GM06990 (cell line): ENCODE results near the gene NES.
A peak's percentile ranks its signal among the peaks of the same experiment; 100 is the strongest.

ENCODE experiments used
- DNase-seq: peaks from one replicate; pipeline ENCODE4 v3.0.0-alpha.2; 2011; ENCODE audit not compliant: insufficient read length; ENCODE audit errors: extremely low read depth
- H3K27me3 ChIP-seq: replicated peaks from 2 replicates; pipeline ENCODE4 v1.6.0; 2011; ENCODE audit warnings: low read length; ENCODE audit not compliant: control insufficient read depth, insufficient read depth
- H3K36me3 ChIP-seq: 2 replicates; pipeline ENCODE4 v1.5.1; 2011; ENCODE audit warnings: low read length; ENCODE audit not compliant: control insufficient read depth, insufficient read depth
- H3K4me3 ChIP-seq: replicated peaks from 2 replicates; pipeline ENCODE4 v1.5.1; 2011; ENCODE audit warnings: low read depth, mild to moderate bottlenecking, control low read depth, low read length
- TF ChIP-seq, protein P1 (sequence below): IDR thresholded peaks from 2 replicates; pipeline ENCODE4 v1.5.1; 2011; ENCODE audit warnings: low read length, control low read depth, mild to moderate bottlenecking, inconsistent platforms; ENCODE audit not compliant: insufficient read depth, poor library complexity, severe bottlenecking

The NES gene

GRCh38 chr1:156690675-156691036 lies 13.4 kb upstream of the NES start:
- no peak overlapping the region for H3K4me3 ChIP-seq
- H3K36me3 ChIP-seq, result no peaks in the 10 kb centered on the region
- no peak for DNase-seq
- TF ChIP-seq, protein P1, sequence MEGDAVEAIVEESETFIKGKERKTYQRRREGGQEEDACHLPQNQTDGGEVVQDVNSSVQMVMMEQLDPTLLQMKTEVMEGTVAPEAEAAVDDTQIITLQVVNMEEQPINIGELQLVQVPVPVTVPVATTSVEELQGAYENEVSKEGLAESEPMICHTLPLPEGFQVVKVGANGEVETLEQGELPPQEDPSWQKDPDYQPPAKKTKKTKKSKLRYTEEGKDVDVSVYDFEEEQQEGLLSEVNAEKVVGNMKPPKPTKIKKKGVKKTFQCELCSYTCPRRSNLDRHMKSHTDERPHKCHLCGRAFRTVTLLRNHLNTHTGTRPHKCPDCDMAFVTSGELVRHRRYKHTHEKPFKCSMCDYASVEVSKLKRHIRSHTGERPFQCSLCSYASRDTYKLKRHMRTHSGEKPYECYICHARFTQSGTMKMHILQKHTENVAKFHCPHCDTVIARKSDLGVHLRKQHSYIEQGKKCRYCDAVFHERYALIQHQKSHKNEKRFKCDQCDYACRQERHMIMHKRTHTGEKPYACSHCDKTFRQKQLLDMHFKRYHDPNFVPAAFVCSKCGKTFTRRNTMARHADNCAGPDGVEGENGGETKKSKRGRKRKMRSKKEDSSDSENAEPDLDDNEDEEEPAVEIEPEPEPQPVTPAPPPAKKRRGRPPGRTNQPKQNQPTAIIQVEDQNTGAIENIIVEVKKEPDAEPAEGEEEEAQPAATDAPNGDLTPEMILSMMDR, result no peak
- peaks cover 1% of the 10 kb centered on the region for H3K27me3 ChIP-seq

GRCh38 chr1:156689953-156690674 lies 12.9 kb upstream of the NES start:
- peaks cover 1% of the 10 kb centered on the region for H3K27me3 ChIP-seq
- TF ChIP-seq, protein P1, result no peak
- no peaks in the 10 kb centered on the region for H3K36me3 ChIP-seq
- DNase-seq, result no peak
- H3K4me3 ChIP-seq, result no peak overlapping the region

- Histone ChIP-seq H3K4me3 (no peak overlapping the region), H3K36me3 (no peaks in the 10 kb centered on the region), H3K27me3 (peaks cover 1% of the 10 kb centered on the region)
- peak; percentile 62 for DNase-seq
- TF ChIP-seq, protein P1, result peak; percentile 90
Observed at GRCh38 chr1:156689035-156689952, 12.1 kb upstream of the NES start.

DNA sequence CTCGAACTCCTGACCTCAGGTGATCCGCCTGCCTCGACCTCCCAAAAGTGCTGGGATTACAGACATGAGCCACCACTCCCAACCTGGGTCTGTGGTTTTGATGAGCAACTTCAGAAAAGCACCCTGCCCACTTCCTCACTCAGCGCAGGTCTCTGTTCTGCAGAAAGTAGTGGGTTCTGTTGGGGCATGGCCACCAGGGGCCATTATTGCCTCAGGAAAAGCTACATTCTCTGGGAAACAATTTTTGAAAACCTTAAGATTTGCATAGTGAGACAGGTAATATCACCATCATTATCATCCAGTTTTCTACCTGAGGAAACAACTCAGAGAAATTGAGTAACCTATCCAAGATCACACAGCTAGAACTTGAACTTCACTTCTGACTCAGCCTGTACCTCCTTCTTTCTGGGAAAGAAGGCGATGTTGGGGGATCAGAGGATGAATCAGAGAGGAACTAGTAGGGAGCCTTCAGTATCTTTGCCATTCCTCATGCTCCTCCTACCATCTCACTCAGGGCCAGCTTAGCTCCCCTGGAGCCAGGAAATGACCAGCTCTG lies 7.1 kb upstream of the NES start:
- TF ChIP-seq, protein P1, result peak; percentile 23
- Histone ChIP-seq H3K27me3 (peaks cover 4% of the 10 kb centered on the region), H3K36me3 (no peaks in the 10 kb centered on the region), H3K4me3 (no peak overlapping the region)
- DNase-seq, result no peak

DNA sequence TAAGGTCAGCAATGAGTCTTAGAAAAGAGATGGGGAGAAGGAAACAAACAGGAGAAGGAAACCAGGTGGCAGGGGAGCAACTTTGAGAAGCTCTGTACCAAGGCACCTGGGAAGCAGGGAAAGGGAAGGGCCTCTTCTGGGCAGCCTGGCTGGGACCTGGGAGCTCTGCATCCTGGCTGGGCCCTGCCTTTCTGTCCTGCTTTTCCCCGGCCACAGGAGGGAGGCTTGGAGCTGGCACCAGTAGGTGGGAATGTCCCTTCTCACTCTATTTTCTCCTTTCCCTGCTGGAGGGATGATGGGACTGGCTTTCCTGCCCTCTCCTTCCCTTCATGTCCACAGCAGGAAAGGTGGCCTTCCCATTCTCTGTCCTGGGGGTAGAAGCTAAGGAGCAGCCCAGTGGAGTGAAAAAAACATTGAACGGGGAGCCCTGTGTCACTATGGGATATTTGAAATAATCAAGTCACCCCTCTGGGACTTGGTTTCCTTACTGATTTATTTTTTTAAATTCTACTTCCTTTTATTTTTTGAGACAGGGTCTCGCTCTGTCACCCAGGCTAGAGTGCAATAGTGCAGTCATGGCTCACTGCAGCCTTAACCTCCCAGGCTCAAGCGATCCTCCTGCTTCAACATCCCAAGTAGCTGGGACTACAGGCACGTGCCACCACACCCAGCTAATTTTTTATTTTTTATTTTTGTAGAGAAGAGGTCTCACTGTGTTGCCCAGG lies 5.1 kb upstream of the NES start:
- TF ChIP-seq, protein P1, result no peak
- Histone ChIP-seq H3K36me3 (no peaks in the 10 kb centered on the region), H3K4me3 (no peak overlapping the region), H3K27me3 (peaks cover 5% of the 10 kb centered on the region)
- no peak for DNase-seq
